ENCODE data around the gene KIF20A.
"Not testable (repeated sequence)": the region's sequence is repeated elsewhere in the genome, so short reads cannot be mapped to it uniquely, and the experiment has no call there.

The KIF20A gene

DNA sequence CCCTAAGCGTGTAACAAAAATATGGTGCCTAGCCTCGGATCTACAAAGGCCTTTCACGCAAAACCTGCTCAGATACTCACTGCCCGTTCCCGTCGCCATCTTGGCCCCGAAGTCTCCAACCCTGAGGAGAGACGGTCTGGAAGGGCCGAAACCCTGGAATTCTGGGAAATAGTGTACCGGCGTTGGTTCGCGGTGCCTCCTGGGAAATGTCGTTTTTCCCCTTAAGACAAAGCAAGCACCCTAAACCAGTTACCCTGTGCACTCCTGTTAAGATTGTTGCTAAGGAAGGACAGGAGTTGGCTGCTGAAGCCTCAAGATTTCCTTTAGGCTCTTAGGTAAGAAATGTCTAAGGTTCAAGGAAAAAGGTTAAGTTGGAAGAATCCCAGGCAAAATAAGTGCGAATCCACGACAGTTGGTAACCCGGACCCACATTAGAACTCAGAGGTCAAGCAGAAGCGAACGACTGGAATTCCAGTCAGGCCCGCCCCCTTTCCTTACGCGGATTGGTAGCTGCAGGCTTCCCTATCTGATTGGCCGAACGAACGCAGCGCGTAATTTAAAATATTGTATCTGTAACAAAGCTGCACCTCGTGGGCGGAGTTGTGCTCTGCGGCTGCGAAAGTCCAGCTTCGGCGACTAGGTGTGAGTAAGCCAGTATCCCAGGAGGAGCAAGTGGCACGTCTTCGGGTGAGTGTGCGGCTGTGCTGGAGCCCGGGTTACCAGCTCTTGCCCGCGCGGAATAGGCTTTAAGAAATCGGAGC lies at the start of gene KIF20A, which contains the start of gene BRD8:
KIF20A (plus strand) TSS at position 597 of the 761 bp plus-strand sequence. CDS start 569 bp downstream, outside the sequence.
BRD8 (minus strand) TSS at position 115 of the 761 bp plus-strand sequence; CDS start at position 99, 16 bp downstream.
- peak; percentile 89 for DNase-seq (ENCODE audit: low read depth)

DNA sequence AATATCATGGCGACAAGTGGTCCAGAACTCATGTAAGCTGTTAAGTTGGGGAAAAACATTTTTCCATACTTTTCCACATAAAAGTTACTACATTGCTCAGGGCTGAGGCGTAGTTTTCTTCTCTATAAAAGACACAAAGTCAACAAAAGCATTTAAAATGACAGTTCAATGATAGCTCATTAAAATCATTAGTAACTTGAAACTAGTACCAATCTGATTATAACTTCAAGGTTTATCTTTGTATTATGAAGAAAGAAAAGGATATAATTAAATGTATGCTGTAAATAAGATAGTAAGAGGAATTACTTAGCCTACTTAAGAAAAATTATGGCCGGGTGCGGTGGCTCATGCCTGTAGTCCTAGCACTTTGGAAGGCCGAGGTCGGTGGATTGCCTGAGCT lies 49.6 kb upstream of the KIF20A start:
- DNase-seq (ENCODE audit: low read depth): no peak

DNA sequence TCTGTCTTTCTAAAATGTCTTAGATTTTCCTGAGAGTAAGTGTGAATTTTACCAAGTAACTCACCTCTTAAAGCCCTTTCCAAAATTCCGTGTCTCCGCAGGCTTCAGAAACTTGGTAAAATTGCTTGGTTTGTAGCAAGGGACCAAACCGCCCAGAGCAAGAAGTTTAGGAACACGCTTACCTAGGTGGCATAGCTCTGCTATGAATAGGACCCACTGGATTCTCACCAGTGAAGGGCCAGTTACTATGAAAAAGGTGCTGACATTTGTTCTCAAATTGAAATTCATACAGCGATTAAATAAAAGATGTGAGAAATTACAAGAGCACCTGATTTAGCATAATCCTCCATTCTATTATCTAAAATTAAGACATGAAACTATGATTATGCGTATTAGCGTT lies 46.4 kb upstream of the KIF20A start:
- DNase-seq (ENCODE audit: low read depth): no peak

DNA sequence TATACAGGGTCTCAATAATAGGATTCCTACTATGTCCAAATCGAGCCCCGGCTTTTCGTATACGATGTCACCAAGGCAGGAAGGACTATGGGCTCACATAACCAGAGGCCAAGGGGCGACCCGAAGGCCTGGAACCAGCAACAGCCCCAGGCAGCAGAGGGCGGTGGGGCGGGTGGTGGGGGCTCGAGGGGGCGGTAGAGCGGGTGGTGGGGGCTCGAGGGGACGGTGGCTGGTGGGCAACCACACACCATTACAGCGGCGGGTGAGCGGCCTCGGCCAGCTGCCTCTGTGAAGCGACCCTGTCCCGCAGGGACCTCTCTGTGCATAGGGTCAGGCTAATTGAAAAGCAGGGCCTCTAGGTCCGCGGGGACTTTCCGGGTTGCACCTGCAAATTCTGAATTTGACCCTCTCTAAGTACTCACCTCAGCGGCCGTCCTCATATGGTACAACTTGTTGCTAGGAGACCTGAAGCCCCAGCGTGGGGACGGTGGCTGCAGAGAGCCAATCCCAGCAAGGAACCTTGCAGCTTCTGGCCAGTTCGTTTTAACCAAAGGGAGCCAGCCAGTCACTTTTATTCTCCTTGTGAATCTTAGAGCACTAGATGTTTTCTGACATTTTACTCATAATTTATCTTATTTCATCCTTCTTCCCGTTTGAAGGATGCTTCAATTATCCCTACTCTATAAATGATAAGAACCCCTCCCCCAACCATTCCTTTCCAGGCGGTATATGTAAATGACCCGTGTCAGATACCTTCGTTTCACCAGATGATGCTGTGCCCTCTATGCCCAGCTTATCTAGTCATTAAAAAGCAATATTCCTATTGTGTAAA lies 39.7 kb upstream of the KIF20A start, which contains the start of gene NME5:
NME5 (minus strand) TSS at position 480 of the 832 bp plus-strand sequence. CDS start 648 bp downstream, outside the sequence.
- peak; percentile 10 for DNase-seq (ENCODE audit: low read depth)

DNA sequence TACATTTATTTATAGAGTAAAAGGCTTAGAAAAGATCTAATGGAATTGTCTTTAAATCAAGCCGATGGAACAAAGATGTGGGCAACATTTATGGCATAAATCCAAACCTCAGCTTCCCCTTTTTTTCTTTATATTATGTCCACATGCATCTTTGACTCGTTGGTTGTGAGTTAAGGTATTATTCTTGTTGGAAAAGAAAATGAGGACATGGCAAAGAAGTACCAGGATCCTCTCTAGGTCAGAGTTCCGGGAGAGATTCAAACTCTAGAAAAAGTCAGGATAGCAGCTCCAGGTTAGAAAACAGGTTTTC lies 39.2 kb upstream of the KIF20A start:
- no peak for DNase-seq (ENCODE audit: low read depth)

DNA sequence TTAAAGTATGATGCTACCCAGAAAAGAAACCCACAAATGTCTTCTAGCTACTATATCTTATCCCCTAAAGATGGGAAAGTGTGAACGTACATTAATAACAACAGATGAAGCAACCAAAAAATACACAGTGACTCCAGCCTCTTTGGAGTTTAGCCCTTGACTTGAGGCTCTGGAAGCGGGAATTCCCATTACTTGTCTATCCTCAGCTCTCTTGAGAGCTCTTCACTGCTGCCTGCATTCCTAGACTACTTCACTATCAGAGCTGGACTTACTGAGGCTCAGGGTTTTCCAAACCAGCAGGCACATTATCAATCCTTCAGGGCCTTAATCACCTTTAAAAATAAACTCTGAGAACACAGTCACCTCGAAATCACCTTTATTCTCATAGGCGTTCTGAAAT lies 38.6 kb upstream of the KIF20A start:
- DNase-seq (ENCODE audit: low read depth): no peak

DNA sequence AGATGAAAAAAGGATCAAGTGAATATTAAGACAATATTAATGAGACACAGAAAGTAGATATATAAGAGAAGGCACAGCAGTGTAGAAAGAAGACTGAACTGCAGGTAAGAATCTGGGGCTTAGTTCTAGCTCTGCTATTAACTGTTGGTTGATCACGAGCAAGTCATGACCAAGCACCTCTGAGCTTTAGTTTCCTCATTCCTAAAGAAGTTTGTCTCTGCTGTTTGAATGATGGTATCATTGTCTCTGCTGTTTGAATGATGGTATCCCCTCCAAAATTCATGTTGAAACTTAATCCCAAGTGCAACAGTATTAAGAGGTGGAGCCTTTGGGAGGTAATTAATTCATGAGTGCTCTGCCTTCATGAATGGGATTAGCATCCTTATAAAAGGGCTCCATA lies 37.2 kb upstream of the KIF20A start:
- DNase-seq (ENCODE audit: low read depth): no peak

DNA sequence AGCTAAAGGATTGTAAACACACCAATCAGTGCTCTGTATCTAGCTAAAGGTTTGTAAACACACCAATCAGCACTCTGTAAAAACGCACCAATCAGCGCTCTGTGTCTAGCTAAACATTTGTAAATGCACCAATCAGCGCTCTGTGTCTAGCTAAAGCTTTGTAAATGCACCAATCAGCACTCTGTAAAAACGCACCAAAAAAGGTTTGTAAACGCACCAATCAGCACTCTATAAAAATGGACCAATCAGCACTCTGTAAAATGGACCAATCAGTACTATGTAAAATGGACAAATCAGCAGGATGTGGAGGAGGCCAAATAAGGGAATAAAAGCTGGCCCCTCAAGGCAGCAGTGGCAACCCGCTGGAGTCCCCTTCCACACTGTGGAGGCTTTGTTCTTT lies 35.3 kb upstream of the KIF20A start:
- not testable (repeated sequence) for DNase-seq (ENCODE audit: low read depth)

DNA sequence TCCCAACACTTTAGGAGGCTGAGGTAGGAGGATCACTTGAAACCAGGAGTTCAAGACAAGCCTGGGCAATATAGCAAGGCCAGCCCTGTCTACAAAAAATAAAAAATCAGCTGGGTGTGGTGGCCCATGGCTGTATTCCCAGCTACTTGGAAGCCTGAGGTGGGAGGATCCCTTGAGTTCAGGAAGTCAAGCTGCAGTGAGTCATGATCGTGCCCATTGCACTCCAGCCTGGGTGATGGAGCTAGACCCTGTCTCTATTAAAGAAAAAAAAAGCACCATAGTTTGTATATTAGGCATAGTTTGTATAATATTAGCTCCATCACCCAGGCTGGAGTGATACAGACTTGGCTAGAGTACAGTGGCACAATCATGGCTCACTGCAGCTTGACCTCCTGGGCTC lies 30.1 kb upstream of the KIF20A start:
- peak; percentile 73 for DNase-seq (ENCODE audit: low read depth)

DNA sequence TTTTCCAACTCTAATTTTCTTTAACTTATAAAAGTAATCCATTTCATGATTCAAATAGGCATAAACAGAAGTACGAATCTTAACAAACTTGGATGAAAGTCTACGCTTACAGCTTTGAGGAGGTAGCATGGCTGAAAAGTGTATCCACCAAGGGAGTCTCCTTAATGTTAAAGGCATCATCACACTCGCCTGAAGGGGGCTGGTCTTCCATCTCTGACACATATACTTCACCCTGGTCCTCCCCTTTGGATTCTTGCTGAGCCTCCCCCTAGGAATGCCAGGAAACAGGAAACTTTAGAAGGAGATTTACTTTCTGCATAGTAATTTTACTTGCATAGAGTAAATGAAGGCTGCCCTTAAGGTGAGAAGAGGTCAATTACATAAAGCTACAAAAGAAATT lies 29.4 kb upstream of the KIF20A start:
- no peak for DNase-seq (ENCODE audit: low read depth)

DNA sequence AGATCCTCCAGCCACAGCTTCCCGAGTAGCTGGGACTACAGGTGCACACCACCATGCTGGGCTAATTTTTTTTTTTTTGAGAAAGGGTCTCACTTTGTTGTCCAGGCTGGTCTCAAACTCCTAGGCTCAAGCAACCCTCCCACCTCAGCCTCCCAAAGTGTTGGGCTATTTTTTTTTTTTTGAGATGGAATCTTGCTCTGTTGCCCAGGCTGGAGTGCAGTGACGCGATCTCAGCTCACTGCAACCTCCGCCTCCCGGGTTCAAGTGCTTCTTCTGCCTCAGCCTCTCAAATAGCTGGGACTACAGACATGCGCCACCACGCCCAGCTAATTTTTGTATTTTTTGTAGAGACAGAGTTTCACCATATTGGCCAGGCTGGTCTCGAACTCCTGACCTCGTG lies 22.9 kb upstream of the KIF20A start:
- DNase-seq (ENCODE audit: low read depth): not testable (repeated sequence)

DNA sequence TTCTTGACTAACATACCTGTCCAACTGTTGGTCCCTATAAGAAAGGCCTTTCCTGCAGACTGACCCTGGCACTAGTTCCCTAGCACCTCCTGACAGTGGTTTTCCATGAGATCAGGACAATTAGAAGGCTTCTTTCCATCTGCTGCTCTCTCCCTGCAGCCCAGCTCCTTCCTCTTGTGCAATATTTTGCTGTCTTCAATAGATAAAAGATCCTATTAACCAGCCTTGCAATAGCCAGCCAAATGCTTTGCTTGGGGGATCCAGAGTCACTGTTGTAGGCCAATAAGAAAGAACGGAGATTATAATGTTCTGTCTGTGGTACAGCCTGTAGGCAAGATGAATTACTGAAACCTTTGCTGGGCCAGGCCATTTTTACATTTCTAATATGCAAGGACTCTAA lies 21.3 kb upstream of the KIF20A start:
- DNase-seq (ENCODE audit: low read depth): no peak

DNA sequence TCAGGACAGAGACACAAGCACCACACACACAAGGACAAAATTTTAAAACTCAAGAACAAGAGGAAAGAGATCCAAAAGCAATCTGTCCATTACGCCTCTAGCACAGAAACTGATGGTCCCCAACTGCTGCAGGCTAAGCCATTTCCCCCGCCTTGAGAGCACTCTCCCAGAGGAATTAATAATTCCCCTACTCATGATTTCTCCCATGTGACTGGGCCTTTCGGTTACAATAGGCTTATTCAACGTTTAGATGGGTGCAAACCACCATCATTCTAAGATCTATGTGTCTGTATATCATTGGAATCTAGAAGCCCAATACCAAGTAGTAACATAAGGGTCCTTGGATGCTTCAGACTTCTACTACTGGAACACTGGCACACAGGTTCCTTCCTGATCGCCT lies 19.2 kb upstream of the KIF20A start:
- DNase-seq (ENCODE audit: low read depth): no peak

DNA sequence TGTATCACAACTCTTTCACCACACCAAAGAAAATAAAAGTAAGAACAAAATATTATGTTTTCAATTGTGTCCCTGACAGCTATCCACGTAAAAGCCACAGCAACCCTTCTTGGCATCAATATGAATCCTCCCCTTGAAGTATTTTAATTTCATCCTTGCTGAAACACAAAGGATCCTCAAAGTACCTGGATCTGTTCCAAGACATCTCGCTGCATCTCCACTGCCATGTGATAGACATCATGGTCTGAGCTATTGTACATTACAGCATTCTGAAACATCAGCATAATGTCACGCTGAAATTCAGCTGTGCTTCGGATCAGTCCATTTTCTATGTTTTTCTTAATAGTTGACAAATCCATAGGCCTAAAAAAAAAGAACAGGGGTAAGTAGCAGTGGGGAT lies 18.2 kb upstream of the KIF20A start:
- DNase-seq (ENCODE audit: low read depth): no peak

DNA sequence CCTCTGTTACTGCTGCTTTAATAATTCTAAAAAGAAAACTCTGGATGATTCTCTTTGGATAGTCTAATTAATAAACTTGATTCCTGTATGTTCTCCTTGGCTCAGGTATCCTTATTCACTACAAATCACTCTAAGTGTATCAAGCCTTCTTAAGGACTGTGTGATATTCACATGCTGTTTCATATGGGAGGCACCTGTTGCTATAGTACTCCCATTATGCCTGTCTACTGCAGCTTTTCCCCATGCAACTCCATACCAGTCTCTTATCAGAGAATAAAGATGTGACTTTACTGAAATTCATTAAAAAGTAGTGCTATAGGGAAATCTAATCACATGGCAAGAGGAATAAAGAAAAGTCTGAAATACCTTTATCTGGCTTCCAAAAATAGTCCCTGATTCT lies 15.2 kb upstream of the KIF20A start:
- no peak for DNase-seq (ENCODE audit: low read depth)

DNA sequence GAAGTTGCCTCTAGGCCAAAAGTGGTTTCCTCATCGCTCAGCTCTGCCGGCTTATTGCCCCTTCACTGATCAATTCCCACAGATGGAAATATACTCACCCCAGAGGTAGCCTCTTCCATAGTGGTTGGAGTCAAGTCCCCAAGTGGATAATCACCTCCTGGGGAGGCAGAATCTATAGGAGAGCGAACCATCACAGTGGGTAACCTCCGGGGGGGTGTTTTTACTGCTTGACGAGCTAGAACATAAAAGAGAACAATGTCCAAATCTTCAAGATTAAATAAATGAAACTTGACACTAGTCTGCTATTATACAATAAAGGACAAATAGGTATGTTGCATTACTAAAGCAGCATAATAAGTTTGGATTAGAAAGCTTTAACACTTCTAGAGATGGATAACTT lies 9.8 kb upstream of the KIF20A start:
- DNase-seq (ENCODE audit: low read depth): no peak

DNA sequence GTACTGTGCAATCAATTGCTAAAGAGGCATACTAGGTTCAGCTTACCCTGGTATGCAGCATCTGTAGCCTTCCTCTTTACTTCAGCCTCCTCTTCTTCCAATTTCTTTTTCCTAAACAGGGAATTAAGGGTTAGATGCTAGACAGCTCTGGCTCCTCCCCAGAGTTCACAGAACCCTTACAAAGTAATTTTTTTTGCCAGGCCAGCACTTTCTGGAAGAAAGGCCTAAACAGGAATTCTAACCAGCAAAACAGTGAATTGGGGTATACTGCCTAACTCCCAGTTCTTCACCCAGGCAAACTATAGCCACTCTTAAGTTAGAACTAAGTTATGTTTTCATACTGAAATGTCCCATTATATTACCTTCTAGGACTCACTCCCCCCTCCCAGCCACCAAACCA lies 8.6 kb upstream of the KIF20A start:
- no peak for DNase-seq (ENCODE audit: low read depth)

DNA sequence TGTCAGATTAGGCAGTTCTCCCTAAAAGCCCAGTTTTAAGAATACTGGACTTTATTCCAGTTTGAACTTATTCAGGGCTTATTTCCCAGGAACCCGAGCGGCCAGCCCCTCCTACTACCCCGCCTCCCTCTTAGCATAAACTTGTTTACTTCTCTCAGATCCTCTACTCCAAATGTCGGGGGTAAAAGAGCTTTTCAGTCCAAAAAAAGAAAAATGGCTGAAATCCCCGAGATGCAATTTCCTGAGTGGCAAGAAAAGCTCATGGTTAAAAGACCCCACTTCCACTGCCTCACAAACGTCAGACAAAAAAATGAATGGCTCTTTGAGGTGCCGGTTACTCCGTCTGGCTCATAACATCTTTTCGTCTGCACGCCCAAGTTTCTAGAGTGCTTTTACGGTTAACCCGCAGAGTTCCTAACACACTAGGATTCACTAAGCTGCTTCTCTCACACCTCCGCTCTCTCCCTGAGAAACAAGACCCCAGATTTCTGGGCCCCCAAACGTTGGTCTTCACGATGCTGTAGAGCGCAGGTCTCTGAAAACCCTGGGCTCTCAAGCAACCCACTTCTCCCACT lies 884 bp upstream of the KIF20A start:
- peak; percentile 6 for DNase-seq (ENCODE audit: low read depth)

DNA sequence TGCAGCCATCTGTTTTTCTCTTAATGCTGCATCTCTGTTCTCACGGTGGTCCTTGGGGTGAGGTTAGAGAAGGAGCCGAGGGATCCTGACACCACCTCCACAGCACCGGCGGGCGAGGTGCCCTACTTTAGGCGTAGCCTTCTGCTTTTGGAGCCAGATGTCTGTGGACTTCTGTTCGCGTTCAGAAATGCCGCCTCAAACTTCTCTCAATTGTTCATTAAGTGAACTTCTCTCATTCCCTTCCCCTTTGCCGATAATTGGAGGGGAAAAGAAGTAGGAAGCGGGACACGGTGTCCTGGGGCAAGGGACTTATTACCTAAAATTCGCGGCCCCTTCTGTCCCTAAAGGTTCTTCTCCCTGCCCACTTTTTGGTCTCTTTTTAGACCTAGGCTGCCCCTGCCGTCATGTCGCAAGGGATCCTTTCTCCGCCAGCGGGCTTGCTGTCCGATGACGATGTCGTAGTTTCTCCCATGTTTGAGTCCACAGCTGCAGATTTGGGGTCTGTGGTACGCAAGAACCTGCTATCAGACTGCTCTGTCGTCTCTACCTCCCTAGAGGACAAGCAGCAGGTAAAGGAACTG lies 455 bp downstream of the KIF20A start:
- DNase-seq (ENCODE audit: low read depth): no peak

DNA sequence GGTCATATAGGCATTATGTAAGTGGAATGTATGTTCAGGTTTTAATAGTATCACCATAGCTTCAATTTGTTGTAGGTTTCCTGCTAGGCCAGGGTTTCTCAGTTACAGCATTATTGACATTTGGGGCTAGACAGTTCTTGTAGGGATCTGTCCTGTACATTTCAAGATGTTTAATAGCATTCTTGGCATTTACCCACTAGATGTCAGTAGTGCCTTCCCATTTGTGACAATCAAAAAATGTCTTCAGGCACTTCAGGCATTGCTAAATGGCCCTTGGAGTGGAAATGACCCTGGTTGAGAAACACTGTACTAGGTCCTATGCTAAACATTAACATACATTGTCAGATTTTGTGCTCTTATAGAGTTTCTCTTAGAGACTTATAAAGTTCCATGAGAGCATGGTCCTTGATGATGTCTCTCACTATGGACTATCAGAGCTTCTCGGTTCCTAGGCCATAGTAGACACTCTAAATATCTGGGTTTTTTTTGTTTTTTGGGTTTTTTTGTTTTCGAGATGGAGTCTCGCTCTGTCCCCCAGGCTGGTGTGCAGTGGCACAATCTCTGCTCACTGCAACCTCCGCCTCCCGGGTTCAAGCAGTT lies 1.4 kb downstream of the KIF20A start:
- peak; percentile 34 for DNase-seq (ENCODE audit: low read depth)

DNA sequence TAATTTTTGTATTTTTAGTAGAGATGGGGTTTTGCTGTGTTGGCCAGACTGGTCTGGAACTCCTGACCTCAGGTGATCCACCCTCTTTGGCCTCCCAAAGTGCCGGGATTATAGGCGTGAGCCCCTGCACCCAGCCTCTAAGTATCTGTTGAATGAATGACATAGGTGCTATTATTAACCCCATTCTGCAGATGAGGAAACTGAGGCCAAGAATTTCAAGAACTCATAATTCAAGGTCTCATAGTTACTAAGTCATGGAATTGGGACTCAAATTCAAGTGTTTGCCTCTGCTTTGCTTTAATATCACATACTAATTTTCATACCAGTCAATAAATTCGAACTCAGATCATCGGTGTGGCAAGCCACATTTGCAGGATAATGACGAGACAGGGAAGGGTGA lies 1.9 kb downstream of the KIF20A start:
- no peak for DNase-seq (ENCODE audit: low read depth)

DNA sequence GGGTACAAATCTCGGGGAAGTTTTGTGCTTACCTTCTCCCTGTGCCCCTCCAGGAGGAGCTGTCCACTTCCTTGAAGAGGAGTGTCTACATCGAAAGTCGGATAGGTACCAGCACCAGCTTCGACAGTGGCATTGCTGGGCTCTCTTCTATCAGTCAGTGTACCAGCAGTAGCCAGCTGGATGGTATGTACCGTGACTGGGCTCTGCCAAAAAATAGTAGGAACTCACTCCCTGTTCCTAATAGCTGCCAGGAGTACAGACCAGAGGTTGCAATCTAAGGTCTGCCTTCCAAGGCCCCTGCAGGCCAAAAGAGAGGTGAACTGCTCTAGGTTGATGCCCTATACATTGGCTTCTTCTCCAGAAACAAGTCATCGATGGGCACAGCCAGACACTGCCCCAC lies 3.9 kb downstream of the KIF20A start:
- DNase-seq (ENCODE audit: low read depth): no peak
